ENCODE results near the gene MCOLN2.

- no peak for TF ChIP-seq EZH2 (IDR thresholded peaks at IDR 0.05; ENCODE audit: insufficient read depth, poor library complexity, severe bottlenecking)
- no peak for TF ChIP-seq EZH2phosphoT487 (IDR thresholded peaks at IDR 0.05; ENCODE audit: insufficient read depth, low read depth)
Measured at GRCh38 chr1:84967666-84968065, 29.2 kb downstream of the MCOLN2 start.
